Neural crest cell (in vitro differentiated cells): ENCODE measurements around the gene TBX18. TPM values are rescaled to one million over a fixed set of nuclear protein-coding genes. Genes with fewer than 3 reads are reported as not detected.

Experiments used
- DNase-seq: peaks from one replicate; pipeline ENCODE4 v3.0.0; 2021; ENCODE audit warnings: low read depth, mixed read lengths, low spot score
- H3K27ac Mint-ChIP-seq: one replicate; pipeline ENCODE4 v1.8.0; 2021; ENCODE audit warnings: mild to moderate bottlenecking, mixed read lengths; ENCODE audit not compliant: unreplicated experiment
- H3K27me3 Mint-ChIP-seq: 2 replicates; pipeline ENCODE4 v1.8.0; 2021; ENCODE audit warnings: low read depth, mild to moderate bottlenecking, mixed read lengths
- H3K36me3 Mint-ChIP-seq: 2 replicates; pipeline ENCODE4 v1.8.0; 2021; ENCODE audit warnings: low read depth, mild to moderate bottlenecking, mixed read lengths
- H3K4me1 Mint-ChIP-seq: 2 replicates; pipeline ENCODE4 v1.8.0; 2021; ENCODE audit warnings: mixed read lengths
- H3K4me3 Mint-ChIP-seq: one replicate; pipeline ENCODE4 v1.8.0; 2021; ENCODE audit warnings: mild to moderate bottlenecking, mixed read lengths
- H3K9me3 Mint-ChIP-seq: 2 replicates; pipeline ENCODE4 v1.8.0; 2021; ENCODE audit warnings: mixed read lengths
- total RNA-seq: library from RNA; stranded (reverse); gene quantifications from 2 replicates; pipeline ENCODE4 v1.2.1, GENCODE V29; 2021
- TF ChIP-seq, protein P1 (sequence below): fragments of 200-600 bp; sonication (generic); conservative IDR thresholded peaks from 2 replicates; pipeline ENCODE4 v1.5.0; 2021; ENCODE audit warnings: antibody characterized with exemption, mild to moderate bottlenecking

TBX18 gene
- total RNA-seq, 1 donor from 2014 or later = 0.47 TPM

DNA sequence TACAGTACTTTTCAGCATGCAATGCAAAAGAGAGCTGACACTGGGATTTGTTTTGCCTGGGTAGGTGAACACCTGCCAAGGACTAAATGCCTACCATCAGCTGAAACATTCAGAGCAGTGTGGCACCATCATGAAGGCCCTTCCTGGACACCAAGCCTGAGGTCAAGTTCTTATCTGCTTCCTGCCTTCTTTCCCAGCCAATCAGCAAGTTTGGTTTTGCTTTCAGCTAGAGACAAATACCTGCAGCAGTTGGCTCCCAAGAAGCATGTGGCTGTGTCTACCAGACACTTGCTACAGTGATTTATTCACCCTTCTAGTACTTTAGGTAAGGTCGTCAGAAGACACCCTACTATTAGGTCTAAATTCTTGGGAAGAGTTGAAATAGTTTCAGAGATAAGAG lies 112.8 kb downstream of the TBX18 start:
- H3K27ac Mint-ChIP-seq = no peak overlapping the region
- no peaks in the 10 kb centered on the region for H3K4me1 Mint-ChIP-seq
- no peak overlapping the region for H3K4me3 Mint-ChIP-seq
- DNase-seq = no peak
- H3K9me3 Mint-ChIP-seq = peaks cover 2% of the 10 kb centered on the region
- TF ChIP-seq, protein P1, sequence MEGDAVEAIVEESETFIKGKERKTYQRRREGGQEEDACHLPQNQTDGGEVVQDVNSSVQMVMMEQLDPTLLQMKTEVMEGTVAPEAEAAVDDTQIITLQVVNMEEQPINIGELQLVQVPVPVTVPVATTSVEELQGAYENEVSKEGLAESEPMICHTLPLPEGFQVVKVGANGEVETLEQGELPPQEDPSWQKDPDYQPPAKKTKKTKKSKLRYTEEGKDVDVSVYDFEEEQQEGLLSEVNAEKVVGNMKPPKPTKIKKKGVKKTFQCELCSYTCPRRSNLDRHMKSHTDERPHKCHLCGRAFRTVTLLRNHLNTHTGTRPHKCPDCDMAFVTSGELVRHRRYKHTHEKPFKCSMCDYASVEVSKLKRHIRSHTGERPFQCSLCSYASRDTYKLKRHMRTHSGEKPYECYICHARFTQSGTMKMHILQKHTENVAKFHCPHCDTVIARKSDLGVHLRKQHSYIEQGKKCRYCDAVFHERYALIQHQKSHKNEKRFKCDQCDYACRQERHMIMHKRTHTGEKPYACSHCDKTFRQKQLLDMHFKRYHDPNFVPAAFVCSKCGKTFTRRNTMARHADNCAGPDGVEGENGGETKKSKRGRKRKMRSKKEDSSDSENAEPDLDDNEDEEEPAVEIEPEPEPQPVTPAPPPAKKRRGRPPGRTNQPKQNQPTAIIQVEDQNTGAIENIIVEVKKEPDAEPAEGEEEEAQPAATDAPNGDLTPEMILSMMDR = no peak
- H3K27me3 Mint-ChIP-seq = peaks cover 8% of the 10 kb centered on the region
- H3K36me3 Mint-ChIP-seq = no peaks in the 10 kb centered on the region

DNA sequence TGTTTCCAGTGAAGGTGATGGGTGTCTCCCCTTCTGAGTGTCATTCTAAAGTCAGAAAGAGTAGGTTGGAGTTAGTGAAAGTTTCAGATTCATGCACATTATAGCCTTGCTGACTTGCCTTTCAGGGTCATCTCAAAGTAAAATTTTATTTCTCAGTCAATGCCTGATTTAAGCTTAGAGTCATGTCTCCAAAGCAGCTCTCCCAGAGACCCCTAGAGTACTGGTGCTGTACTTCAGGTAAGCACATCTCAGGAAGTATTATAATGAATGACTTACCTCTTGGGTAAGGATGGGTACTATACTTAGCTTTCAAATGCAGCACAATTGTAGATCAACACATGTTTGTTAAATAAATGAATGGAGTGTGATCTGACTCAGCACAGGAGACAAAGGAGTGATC lies 116.0 kb downstream of the TBX18 start:
- TF ChIP-seq, protein P1 = no peak
- Mint-ChIP-seq H3K36me3 (no peaks in the 10 kb centered on the region), H3K4me3 (no peak overlapping the region), H3K9me3 (peaks cover 2% of the 10 kb centered on the region), H3K4me1 (no peaks in the 10 kb centered on the region), H3K27ac (no peak overlapping the region), H3K27me3 (peaks cover 12% of the 10 kb centered on the region)
- no peak for DNase-seq

DNA sequence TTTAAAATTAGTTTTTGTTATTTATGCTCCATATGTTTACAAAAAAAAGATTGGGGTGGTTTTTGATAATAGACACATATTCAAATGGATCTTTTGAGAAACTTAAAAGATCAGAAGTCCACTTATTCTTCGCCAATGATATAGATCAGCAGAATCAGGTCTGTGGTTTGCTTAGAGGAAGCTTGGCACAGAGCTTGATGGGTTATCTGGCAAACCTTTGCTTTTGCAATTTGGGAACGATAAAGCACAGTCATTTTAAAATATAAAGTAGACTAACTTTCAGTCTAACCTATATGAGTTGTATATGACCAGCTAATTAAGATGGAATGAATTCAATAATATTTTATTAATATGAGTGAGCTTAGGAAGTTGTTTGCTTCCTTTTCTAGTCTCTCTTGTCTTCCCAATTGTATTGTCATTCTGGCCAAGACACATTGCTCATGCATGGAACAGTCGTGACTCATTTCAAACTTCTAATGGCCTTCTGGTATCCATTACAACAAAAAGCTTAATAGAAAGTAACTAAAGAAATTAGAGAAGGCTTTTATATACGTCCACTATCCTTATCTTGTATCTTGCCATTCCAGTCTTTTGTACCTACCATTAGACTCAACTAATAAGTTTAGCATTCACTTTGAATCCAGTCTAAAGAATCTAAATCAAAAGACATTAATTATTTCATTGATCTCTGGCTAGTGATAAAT lies 118.7 kb downstream of the TBX18 start:
- Mint-ChIP-seq H3K9me3 (peaks cover 2% of the 10 kb centered on the region), H3K27me3 (peaks cover 15% of the 10 kb centered on the region), H3K36me3 (no peaks in the 10 kb centered on the region), H3K27ac (no peak overlapping the region), H3K4me3 (no peak overlapping the region), H3K4me1 (no peaks in the 10 kb centered on the region)
- TF ChIP-seq, protein P1 = no peak
- no peak for DNase-seq

DNA sequence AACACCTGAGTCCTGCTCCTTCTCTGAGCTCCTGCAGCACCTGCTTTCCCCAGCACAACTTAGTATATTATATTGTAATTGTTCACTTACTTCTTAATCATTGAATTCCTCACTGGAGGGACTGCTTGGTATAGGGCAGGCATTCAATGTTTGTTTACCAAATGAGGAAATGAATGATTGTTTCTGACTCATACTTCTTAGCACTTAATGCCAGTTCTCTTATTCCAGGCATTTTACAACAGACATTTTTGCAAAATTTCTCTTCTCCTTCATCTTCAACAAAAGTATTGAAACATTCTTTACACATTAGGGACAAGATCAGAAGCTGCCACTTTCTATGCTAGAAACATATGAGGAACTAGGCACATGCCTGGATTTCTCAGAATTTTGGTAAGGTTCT lies 119.4 kb downstream of the TBX18 start:
- TF ChIP-seq, protein P1 = no peak
- no peaks in the 10 kb centered on the region for H3K4me1 Mint-ChIP-seq
- no peaks in the 10 kb centered on the region for H3K36me3 Mint-ChIP-seq
- no peak overlapping the region for H3K4me3 Mint-ChIP-seq
- peaks cover 2% of the 10 kb centered on the region for H3K9me3 Mint-ChIP-seq
- H3K27me3 Mint-ChIP-seq = peaks cover 15% of the 10 kb centered on the region
- H3K27ac Mint-ChIP-seq = no peak overlapping the region
- DNase-seq = no peak

DNA sequence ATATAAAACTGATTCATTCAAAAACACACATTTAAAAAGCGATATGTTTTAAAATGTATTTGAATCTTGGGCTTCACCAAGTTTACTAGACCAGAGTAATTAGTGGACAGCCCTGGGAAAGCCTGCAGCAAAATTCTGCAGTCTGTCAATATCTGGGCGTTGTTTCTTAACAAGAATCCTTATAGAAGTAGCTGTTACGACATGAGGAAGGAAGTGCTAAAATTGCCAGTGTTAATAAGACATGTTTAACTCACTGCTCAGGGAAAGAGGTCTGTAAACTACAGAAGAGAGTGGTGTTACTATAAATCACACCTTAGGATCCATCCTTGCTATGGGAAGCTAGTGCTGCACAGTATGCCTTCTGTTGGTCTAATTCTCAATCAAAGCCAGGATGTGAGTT lies 120.6 kb downstream of the TBX18 start:
- Mint-ChIP-seq H3K4me3 (no peak overlapping the region), H3K27me3 (peaks cover 15% of the 10 kb centered on the region), H3K4me1 (no peaks in the 10 kb centered on the region), H3K27ac (no peak overlapping the region), H3K9me3 (peaks cover 2% of the 10 kb centered on the region), H3K36me3 (no peaks in the 10 kb centered on the region)
- TF ChIP-seq, protein P1 = no peak
- no peak for DNase-seq
